ENCODE measurements around the gene PRR4.

- TF ChIP-seq CTCF (IDR thresholded peaks at IDR 0.05; ENCODE audit: extremely low read depth in 1 of 2, insufficient read depth in 1 of 2, low read depth in 1 of 2, low read length in 2 of 2) (no peak), POLR2AphosphoS5 (IDR thresholded peaks at IDR 0.05; ENCODE audit: insufficient read depth, low read depth, low read length) (no peak)
Measured at GRCh38 chr12:10849425-10849878, at the start of gene PRR4.

Measured in endothelial cell of umbilical vein (primary cell).